PC-9 (cell line): ENCODE results near the gene TMEM117. TPM values are rescaled to one million over a fixed set of nuclear protein-coding genes. Genes with fewer than 3 reads are reported as not detected.
A peak's percentile ranks its signal among the peaks of the same experiment; 100 is the strongest.
"Not testable (repeated sequence)": the region's sequence is repeated elsewhere in the genome, so short reads cannot be mapped to it uniquely, and the experiment has no call there.

Experiments
- BruUV-seq: library from RNA; stranded (reverse); fragments of 400-500 nt; replicated peaks from 2 replicates; lab custom pipeline; 2021; lab: Mats Ljungman, UMichigan
- CTCF ChIA-PET: fragments of 300-600 bp; sonication (Branson Sonifier 250); formaldehyde crosslinking; loops from one replicate; lab custom pipeline; 2022; ENCODE audit warnings: antibody characterized with exemption; lab: Charles Lee
- POLR2A ChIA-PET: fragments of 300-600 bp; sonication (Branson Sonifier 250); formaldehyde crosslinking; loops from one replicate; lab custom pipeline; 2022; ENCODE audit warnings: antibody characterized with exemption; ENCODE audit not compliant: unreplicated experiment; lab: Charles Lee
- DNase-seq, 2 experiments: peaks; one replicate each; pipeline versions ENCODE4 v3.0.0 to v3.0.0-alpha.2; 2015 to 2022; ENCODE audit warnings: mixed read lengths in 1 of 2
- H2AFZ ChIP-seq: fragments of 200-600 bp; sonication (generic); 2 replicates; pipeline ENCODE4 v1.8.1; 2017; ENCODE audit warnings: antibody characterized with exemption
- H3F3A ChIP-seq: fragments of 200-600 bp; sonication (generic); 2 replicates; pipeline ENCODE4 v1.8.1; 2017; ENCODE audit warnings: antibody characterized with exemption, mild to moderate bottlenecking, low read depth; ENCODE audit not compliant: insufficient read depth
- H3K27ac ChIP-seq: fragments of 200-600 bp; sonication (generic); 2 replicates; pipeline ENCODE4 v1.6.1; 2016; ENCODE audit warnings: mixed run types
- H3K27me3 ChIP-seq: fragments of 200-600 bp; sonication (generic); 2 replicates; pipeline ENCODE4 v1.6.1; 2016; ENCODE audit warnings: low read depth, mixed run types; ENCODE audit not compliant: insufficient read depth
- H3K36me3 ChIP-seq: fragments of 200-600 bp; sonication (generic); 2 replicates; pipeline ENCODE4 v1.6.1; 2016; ENCODE audit warnings: low read depth, mixed run types
- H3K4me1 ChIP-seq: fragments of 200-600 bp; sonication (generic); replicated peaks from 2 replicates; pipeline ENCODE4 v1.6.1; 2016; ENCODE audit warnings: mixed run types; ENCODE audit not compliant: insufficient read depth
- H3K4me2 ChIP-seq: fragments of 200-600 bp; sonication (generic); 2 replicates; pipeline ENCODE4 v1.6.1; 2017; ENCODE audit warnings: mixed run types
- H3K4me3 ChIP-seq: fragments of 200-600 bp; sonication (generic); 2 replicates; pipeline ENCODE4 v1.6.1; 2016; ENCODE audit warnings: mixed run types
- H3K79me2 ChIP-seq: fragments of 200-600 bp; sonication (generic); 2 replicates; pipeline ENCODE4 v1.6.1; 2017; ENCODE audit warnings: low read depth, mixed run types
- H3K9me2 ChIP-seq: fragments of 200-600 bp; sonication (generic); 2 replicates; pipeline ENCODE4 v1.8.1; 2017; ENCODE audit warnings: mild to moderate bottlenecking; ENCODE audit not compliant: insufficient read depth
- H3K9me3 ChIP-seq: fragments of 200-600 bp; sonication (generic); 2 replicates; pipeline ENCODE4 v1.8.1; 2016; ENCODE audit warnings: low read depth; ENCODE audit not compliant: insufficient read depth
- H4K20me1 ChIP-seq: fragments of 200-600 bp; sonication (generic); 2 replicates; pipeline ENCODE4 v1.8.1; 2017; ENCODE audit not compliant: insufficient read depth
- EZH2 ChIP-seq: fragments of 200-600 bp; sonication (generic); IDR thresholded peaks from 2 replicates; pipeline ENCODE4 v1.8.0; 2017; ENCODE audit warnings: antibody characterized with exemption, low read depth
- intact Hi-C: fragments of 100-400 bp; cut with micrococcal nuclease; formaldehyde crosslinking; loops from one replicate; pipeline ENCODE4 v1.10.0; 2022; ENCODE audit not compliant: unreplicated experiment
- total RNA-seq: library from RNA; stranded (reverse); gene quantifications from 2 replicates; pipeline ENCODE4 v1.2.3, GENCODE V29; 2021
- TF ChIP-seq, protein P1 (sequence below): fragments of 200-600 bp; sonication (generic); conservative IDR thresholded peaks from 2 replicates; pipeline ENCODE4 v1.6.1; 2017; ENCODE audit warnings: mixed run types, antibody characterized with exemption, mild to moderate bottlenecking, moderate library complexity

The TMEM117 gene
- total RNA-seq, 1 experiment from 2014 or later: 2.0 TPM

DNA sequence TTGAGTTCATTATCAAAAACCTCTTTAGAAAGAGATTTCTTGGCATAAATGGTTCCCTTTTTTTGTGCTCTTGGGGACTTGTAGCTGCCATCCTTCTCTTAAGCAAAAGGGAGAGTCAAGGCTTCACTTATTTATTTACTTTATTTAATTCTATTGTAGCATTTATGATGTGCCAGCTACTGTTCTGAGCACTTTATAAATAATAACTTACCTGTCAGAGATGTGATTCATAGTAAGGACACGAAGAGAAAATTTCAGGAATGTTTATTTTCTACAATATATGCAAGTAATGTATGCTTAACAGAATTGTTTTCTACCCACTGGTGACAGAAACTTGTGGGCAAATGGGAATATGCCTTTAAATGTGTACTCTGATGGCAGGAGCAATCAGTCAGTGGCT is 33.3 kb downstream of the TMEM117 start:
- no peaks in the 10 kb centered on the region for H3K9me3 ChIP-seq
- H3K4me3 ChIP-seq: no peak overlapping the region
- DNase-seq: peak in 1 of 2 experiments; percentile 43
- CTCF ChIA-PET: no interaction called here
- H3K36me3 ChIP-seq: no peaks in the 10 kb centered on the region
- no peak for TF ChIP-seq EZH2
- TF ChIP-seq, protein P1, sequence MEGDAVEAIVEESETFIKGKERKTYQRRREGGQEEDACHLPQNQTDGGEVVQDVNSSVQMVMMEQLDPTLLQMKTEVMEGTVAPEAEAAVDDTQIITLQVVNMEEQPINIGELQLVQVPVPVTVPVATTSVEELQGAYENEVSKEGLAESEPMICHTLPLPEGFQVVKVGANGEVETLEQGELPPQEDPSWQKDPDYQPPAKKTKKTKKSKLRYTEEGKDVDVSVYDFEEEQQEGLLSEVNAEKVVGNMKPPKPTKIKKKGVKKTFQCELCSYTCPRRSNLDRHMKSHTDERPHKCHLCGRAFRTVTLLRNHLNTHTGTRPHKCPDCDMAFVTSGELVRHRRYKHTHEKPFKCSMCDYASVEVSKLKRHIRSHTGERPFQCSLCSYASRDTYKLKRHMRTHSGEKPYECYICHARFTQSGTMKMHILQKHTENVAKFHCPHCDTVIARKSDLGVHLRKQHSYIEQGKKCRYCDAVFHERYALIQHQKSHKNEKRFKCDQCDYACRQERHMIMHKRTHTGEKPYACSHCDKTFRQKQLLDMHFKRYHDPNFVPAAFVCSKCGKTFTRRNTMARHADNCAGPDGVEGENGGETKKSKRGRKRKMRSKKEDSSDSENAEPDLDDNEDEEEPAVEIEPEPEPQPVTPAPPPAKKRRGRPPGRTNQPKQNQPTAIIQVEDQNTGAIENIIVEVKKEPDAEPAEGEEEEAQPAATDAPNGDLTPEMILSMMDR: no peak
- no peak overlapping the region for H2AFZ ChIP-seq
- intact Hi-C loops: no loop called here
- no peak overlapping the region for H3K27ac ChIP-seq
- POLR2A ChIA-PET: interaction anchor here (0.6 to 0.8 kb wide), 2 partner anchors 34 to 115 kb away, joined by 4 to 7 read pairs; no protein-coding TSS in a partner anchor
- H4K20me1 ChIP-seq: no peaks in the 10 kb centered on the region
- BruUV-seq: no TSS peak
- no peaks in the 10 kb centered on the region for H3K79me2 ChIP-seq
- H3K4me2 ChIP-seq: no peak overlapping the region
- H3K4me1 ChIP-seq: 0 out of 2 replicates have a peak, but pooled peaks cover 10% of the 10 kb centered on the region
- H3K9me2 ChIP-seq: no peaks in the 10 kb centered on the region; the same call in 1 of the 2 replicates
- no peaks in the 10 kb centered on the region for H3K27me3 ChIP-seq
- H3F3A ChIP-seq: 0 out of 2 replicates have a peak, but pooled peaks cover 6% of the 10 kb centered on the region

DNA sequence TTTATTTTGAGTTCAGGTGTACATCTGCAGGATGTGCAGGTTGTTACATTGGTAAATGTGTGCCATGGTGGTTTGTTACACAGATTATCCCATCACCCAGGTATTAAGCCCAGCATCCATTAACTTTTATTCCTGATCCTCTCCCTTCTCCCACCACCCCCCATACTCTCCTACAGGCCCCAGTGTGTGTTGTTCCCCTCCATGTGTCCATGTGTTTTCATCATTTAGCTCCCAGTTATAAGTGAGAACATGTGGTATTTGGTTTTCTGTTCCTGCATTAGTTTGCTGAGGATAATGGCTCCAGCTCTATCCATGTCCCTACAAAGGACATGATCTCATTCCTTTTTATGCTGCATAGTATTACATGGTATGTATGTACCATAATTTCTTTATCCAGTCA is 33.9 kb downstream of the TMEM117 start:
- intact Hi-C loops, CTCF ChIA-PET, H3K4me2 ChIP-seq: not testable (repeated sequence)

DNA sequence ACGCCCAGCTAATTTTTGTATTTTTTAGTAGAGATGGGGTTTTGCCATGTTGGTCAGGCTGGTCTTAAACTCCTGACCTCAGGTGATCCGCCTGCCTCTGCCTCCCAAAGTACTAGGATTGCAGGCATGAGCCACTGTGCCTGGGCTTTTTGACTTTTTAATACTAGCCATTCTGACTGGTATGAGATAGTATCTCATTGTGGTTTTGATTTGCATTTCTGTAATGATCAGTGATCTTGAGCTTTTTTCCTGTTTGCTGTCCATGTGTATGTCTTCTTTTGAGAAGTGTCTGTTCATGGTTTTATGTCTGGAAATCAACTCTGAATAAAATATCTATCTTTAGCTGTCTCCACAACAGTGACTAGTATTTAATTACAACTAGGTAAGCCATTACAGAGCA is 35.4 kb downstream of the TMEM117 start:
- DNase-seq, H3K4me2 ChIP-seq, H3K36me3 ChIP-seq, H2AFZ ChIP-seq, BruUV-seq, H3F3A ChIP-seq, H3K4me3 ChIP-seq, CTCF ChIA-PET, H3K9me2 ChIP-seq, H4K20me1 ChIP-seq, H3K79me2 ChIP-seq, H3K9me3 ChIP-seq, intact Hi-C loops, H3K27me3 ChIP-seq, H3K27ac ChIP-seq, POLR2A ChIA-PET: not testable (repeated sequence)
- 0 out of 2 replicates have a peak, but pooled peaks cover 10% of the 10 kb centered on the region for H3K4me1 ChIP-seq

More for the DNA sequence above, 33.9 kb downstream of the TMEM117 start:
- H3K9me2 ChIP-seq, H3K9me3 ChIP-seq, H3K4me3 ChIP-seq, H3K36me3 ChIP-seq, H2AFZ ChIP-seq, H3K27ac ChIP-seq, H3K27me3 ChIP-seq, DNase-seq, BruUV-seq, H3K79me2 ChIP-seq, H3F3A ChIP-seq, H4K20me1 ChIP-seq: not testable (repeated sequence)
- H3K4me1 ChIP-seq: 0 out of 2 replicates have a peak, but pooled peaks cover 10% of the 10 kb centered on the region
- POLR2A ChIA-PET: interaction anchor here (0.6 kb wide), 1 partner anchor 1292 kb away, joined by 4 read pairs; no protein-coding TSS in a partner anchor

DNA sequence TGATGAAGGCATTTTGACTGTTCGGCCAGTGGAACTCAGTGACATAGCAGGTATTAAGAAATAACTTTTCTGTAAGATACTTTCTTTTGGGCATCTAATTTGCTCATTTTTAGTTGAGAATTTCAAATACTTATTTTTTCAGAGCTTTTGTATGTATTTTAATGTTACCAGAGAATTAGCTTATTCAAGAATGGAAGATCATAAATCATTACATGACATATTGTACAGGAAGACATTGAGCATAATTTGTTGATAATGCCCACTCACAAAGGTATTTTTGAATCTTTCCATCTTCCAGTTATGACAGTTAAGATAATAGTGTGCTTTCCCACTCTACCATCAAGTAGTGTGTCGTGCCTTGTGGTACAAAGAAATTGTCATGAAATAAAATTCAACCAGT is 36.5 kb downstream of the TMEM117 start:
- intact Hi-C loops: no loop called here
- ChIA-PET CTCF (no interaction called here), POLR2A (no interaction called here)
- DNase-seq: no peak
- no TSS peak for BruUV-seq
- Histone ChIP-seq H3K4me2 (no peak overlapping the region), H3K27me3 (no peaks in the 10 kb centered on the region), H3K4me3 (no peak overlapping the region), H3K27ac (no peak overlapping the region), H3K36me3 (no peaks in the 10 kb centered on the region), H4K20me1 (no peaks in the 10 kb centered on the region), H3K9me2 (no peaks in the 10 kb centered on the region; the same call in 1 of the 2 replicates), H3K9me3 (no peaks in the 10 kb centered on the region), H2AFZ (no peak overlapping the region), H3F3A (0 out of 2 replicates have a peak, but pooled peaks cover 6% of the 10 kb centered on the region), H3K79me2 (no peaks in the 10 kb centered on the region), H3K4me1 (0 out of 2 replicates have a peak, but pooled peaks cover 10% of the 10 kb centered on the region)
- TF ChIP-seq EZH2: no peak
- TF ChIP-seq, protein P1: no peak
